Upper lobe of left lung (tissue), 6 donors: ENCODE data around the gene C19orf25. TPM values are rescaled to one million over a fixed set of nuclear protein-coding genes. Genes with fewer than 3 reads are reported as not detected.

ENCODE experiments used
- ATAC-seq, 2 donors: fragments of 200-7000 bp; cut with Tn5 transposase; one replicate each; pipeline ENCODE4 v1.9.1; 2022; ENCODE audit warnings: mild to moderate bottlenecking in 2 of 2, moderate library complexity in 2 of 2; ENCODE audit not compliant: low FRiP score in 2 of 2
- DNase-seq, 2 donors: peaks; one replicate each; pipeline ENCODE4 v3.0.0-alpha.2; 2019 to 2020
- H3K27ac ChIP-seq, 4 donors: fragments of 200-600 bp; sonication (generic); one replicate each; pipeline ENCODE4 v1.5.1; 2016 to 2019
- H3K27me3 ChIP-seq, 4 donors: fragments of 200-600 bp; sonication (generic); one replicate each; pipeline ENCODE4 v1.5.1; 2017 to 2019
- H3K36me3 ChIP-seq, 4 donors: fragments of 200-600 bp; sonication (generic); one replicate each; pipeline ENCODE4 v1.5.1; 2016 to 2019
- H3K4me1 ChIP-seq, 4 donors: fragments of 200-600 bp; sonication (generic); one replicate each; pipeline ENCODE4 v1.5.1; 2018 to 2019
- H3K4me3 ChIP-seq, 4 donors: fragments of 200-600 bp; sonication (generic); one replicate each; pipeline ENCODE4 v1.5.1; 2017 to 2019; ENCODE audit warnings: mild to moderate bottlenecking in 2 of 4, moderate library complexity in 1 of 4
- H3K9me3 ChIP-seq, 4 donors: fragments of 200-600 bp; sonication (generic); one replicate each; pipeline ENCODE4 v1.5.1; 2018 to 2019
- CTCF ChIP-seq, 6 experiments: fragments of 450-650 bp in 4 of 6; fragments of 200-600 bp in 2 of 6; sonication (generic) in 2 of 6; IDR thresholded peaks; one replicate each; pipeline ENCODE4 v1.5.1; 2016 to 2019; ENCODE audit warnings: antibody characterized with exemption in 6 of 6
- EP300 ChIP-seq, 4 donors: sonication (generic); formaldehyde crosslinking; IDR thresholded peaks; one replicate each; pipeline ENCODE4 v1.5.1; 2017; ENCODE audit warnings: antibody characterized with exemption in 4 of 4, control low read depth in 2 of 4
- POLR2A ChIP-seq, 4 donors: fragments of 450-650 bp; IDR thresholded peaks; one replicate each; pipeline ENCODE4 v1.5.1; 2016 to 2017; ENCODE audit warnings: antibody characterized with exemption in 4 of 4, mild to moderate bottlenecking in 2 of 4
- POLR2AphosphoS5 ChIP-seq, 2 donors: sonication (generic); formaldehyde crosslinking; IDR thresholded peaks; one replicate each; pipeline ENCODE4 v1.5.1; 2017; ENCODE audit warnings: antibody characterized with exemption in 2 of 2
- WGBS, 2 donors: methylation state at CpG; one replicate each; pipeline ENCODE4 v1.1.5; 2017 to 2018; 5-methylcytosine and 5-hydroxymethylcytosine counted together
- total RNA-seq, 6 donors: library from RNA; depleted of rRNA in 4 of 6; stranded (reverse); fragments of >200 nt in 4 of 6; gene quantifications; one replicate each; pipeline versions ENCODE4 v1.1.0 to v1.2.1, GENCODE V29; 2016 to 2021
- donor health status: DM: no; HTN: no; CAD: no; lungs with moderate emphysema.
- donor health status: DM: no; HTN: yes; CAD: no; lungs with severe emphysema.

Gene C19orf25
- 10 to 100 TPM; 27.2 to 82.8 (median 37.5) TPM for total RNA-seq

GRCh38 chr19:1478934-1479707 is at the start of gene C19orf25:
Gene C19orf25, minus strand, starts transcription at chr19:1479215. Its CDS starts 312 bp downstream, at chr19:1478903.
- no peaks in the 10 kb centered on the region for H3K27me3 ChIP-seq
- WGBS, 2 donors: 0 to 1% methylated on average over 14 to 61 of the region's 71 CpGs
- peak within 1 kb of the TSS; percentile 80 to 92 (median 90) for H3K27ac ChIP-seq
- ATAC-seq (peak; percentile 93 to 98), DNase-seq (peak; percentile 95 to 97)
- peaks cover 0 to 25% (median 11%) of the 10 kb centered on the region in 4 donors for H3K36me3 ChIP-seq
- no peaks in the 10 kb centered on the region for H3K9me3 ChIP-seq
- peak within 1 kb of the TSS; percentile 88 to 100 (median 99) for H3K4me3 ChIP-seq
- peaks cover 16 to 24% (median 22%) of the 10 kb centered on the region in 4 donors for H3K4me1 ChIP-seq
- peak; percentile 80 to 89 for TF ChIP-seq POLR2AphosphoS5 (IDR thresholded peaks at IDR 0.05)
- TF ChIP-seq POLR2A (IDR thresholded peaks at IDR 0.05): peak in 2 of 4 donors; percentile 54 to 86
- no peak for TF ChIP-seq EP300 (IDR thresholded peaks at IDR 0.05)
- TF ChIP-seq CTCF (IDR thresholded peaks at IDR 0.05): peak in 2 of 6 experiments; percentile 14 to 32

- Histone ChIP-seq H3K9me3 (no peaks in the 10 kb centered on the region), H3K36me3 (no peaks in the 10 kb centered on the region), H3K27me3 (peaks cover 0 to 37% (median 14%) of the 10 kb centered on the region in 4 donors), H3K27ac (no peak overlapping the region), H3K4me3 (no peak overlapping the region), H3K4me1 (peaks cover 0 to 10% (median 3%) of the 10 kb centered on the region in 4 donors)
- WGBS, 2 donors: 81 to 91% methylated on average over 12 to 21 of the region's 27 CpGs
- DNase-seq (peak in 1 of 2 donors; percentile 82), ATAC-seq (peak in 1 of 2 donors; percentile 4)
- TF ChIP-seq CTCF (IDR thresholded peaks at IDR 0.05) (no peak), POLR2AphosphoS5 (IDR thresholded peaks at IDR 0.05) (no peak), POLR2A (IDR thresholded peaks at IDR 0.05) (no peak), EP300 (IDR thresholded peaks at IDR 0.05) (no peak)
Measured at GRCh38 chr19:1527650-1528309, 48.8 kb upstream of the C19orf25 start.

GRCh38 chr19:1526979-1527649 is 48.1 kb upstream of the C19orf25 start:
- Histone ChIP-seq H3K4me1 (peaks cover 0 to 10% (median 3%) of the 10 kb centered on the region in 4 donors), H3K27me3 (peaks cover 0 to 37% (median 15%) of the 10 kb centered on the region in 4 donors), H3K36me3 (no peaks in the 10 kb centered on the region), H3K27ac (no peak overlapping the region), H3K9me3 (no peaks in the 10 kb centered on the region), H3K4me3 (no peak overlapping the region)
- TF ChIP-seq POLR2A (IDR thresholded peaks at IDR 0.05) (no peak), EP300 (IDR thresholded peaks at IDR 0.05) (no peak), CTCF (IDR thresholded peaks at IDR 0.05) (no peak), POLR2AphosphoS5 (IDR thresholded peaks at IDR 0.05) (no peak)
- no peak for ATAC-seq
- no peak for DNase-seq
- 71 to 84% methylated on average over 18 of the region's 18 CpGs for whole genome bisulfite sequencing, 2 donors

- TF ChIP-seq EP300 (IDR thresholded peaks at IDR 0.05) (no peak), CTCF (IDR thresholded peaks at IDR 0.05) (no peak), POLR2A (IDR thresholded peaks at IDR 0.05) (no peak), POLR2AphosphoS5 (IDR thresholded peaks at IDR 0.05) (no peak)
- no peak overlapping the region for H3K4me3 ChIP-seq
- H3K9me3 ChIP-seq: no peaks in the 10 kb centered on the region
- peaks cover 0 to 37% (median 15%) of the 10 kb centered on the region in 4 donors for H3K27me3 ChIP-seq
- no peaks in the 10 kb centered on the region for H3K36me3 ChIP-seq
- WGBS, 2 donors: 79 to 81% methylated on average over 11 to 27 of the region's 33 CpGs
- peaks cover 0 to 10% (median 3%) of the 10 kb centered on the region in 4 donors for H3K4me1 ChIP-seq
- H3K27ac ChIP-seq: no peak overlapping the region
- DNase-seq (no peak), ATAC-seq (no peak)
Measured at GRCh38 chr19:1526066-1526778, 47.2 kb upstream of the C19orf25 start.
